GM18858 (cell line): ENCODE results near the gene LHB.
"Not testable (repeated sequence)": the region's sequence is repeated elsewhere in the genome, so short reads cannot be mapped to it uniquely, and the experiment has no call there.

Source experiments
- ATAC-seq: cut with Tn5 transposase; IDR thresholded peaks from one replicate; pipeline ENCODE4 v1.9.1; 2021; ENCODE audit not compliant: unreplicated experiment

LHB gene

DNA sequence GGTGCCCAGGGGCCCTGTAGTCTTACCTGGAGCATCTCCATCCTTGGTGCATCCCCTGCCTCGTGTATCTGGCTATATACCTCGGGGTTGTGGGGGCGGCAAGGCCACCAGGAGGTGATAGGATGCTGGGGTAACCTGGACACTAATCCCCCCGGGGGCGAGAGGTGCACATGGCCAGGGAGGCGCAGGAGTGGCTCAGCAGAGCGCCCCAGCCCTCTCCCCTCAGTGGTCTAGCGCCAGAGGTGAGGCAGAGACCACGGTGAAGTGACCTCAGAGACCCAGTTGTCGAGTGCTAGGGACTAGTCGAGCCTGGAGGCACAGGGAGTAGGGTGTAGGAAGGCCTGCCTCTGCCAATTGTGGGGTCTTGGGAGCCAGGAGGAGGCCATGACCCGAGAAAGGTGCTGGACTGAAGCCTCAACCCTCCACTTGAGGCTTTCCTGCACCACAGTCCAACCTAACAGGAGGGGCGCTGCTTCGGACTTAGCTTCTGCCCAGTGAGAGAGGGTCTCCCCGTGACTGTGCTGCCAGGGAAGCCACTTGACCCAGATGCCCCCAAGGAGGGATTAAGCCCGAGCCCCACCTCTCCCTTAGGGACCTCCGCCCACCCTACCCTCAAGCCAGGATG lies at the start of gene LHB:
Gene LHB, minus strand, starts transcription at position 51 of the 625 bp plus-strand sequence. Its CDS starts 10 bp downstream, at position 41.
- ATAC-seq: no peak

DNA sequence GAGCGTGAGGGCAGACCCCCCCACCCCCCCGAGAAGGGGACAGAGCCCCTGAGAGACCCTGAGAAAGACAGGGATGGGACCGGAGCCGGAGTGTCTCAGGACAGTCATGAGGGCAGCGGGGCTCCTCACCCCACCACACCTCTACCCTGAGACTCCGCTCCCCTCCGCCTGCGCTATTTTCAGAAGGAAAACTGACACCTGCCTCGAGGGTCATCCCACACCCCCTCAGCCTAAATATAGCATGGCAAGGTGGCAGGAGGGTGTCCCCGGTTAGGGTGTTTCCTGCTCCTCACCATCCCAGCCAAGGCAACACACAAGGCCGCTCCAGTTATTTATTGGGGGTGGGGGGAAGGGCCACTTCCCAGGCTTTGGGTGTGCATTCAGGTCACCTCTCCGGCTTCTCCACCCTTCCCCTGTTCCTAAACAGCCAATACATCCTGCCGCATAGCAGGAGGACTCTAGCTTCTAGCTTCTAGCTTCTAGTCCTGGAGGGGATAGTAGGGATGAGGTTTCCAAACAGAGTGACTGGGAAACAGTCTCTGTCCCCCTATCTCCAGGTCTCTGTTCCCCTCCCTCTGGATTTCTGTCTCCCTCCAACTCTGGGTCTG lies 49.1 kb upstream of the LHB start:
- ATAC-seq: no peak

DNA sequence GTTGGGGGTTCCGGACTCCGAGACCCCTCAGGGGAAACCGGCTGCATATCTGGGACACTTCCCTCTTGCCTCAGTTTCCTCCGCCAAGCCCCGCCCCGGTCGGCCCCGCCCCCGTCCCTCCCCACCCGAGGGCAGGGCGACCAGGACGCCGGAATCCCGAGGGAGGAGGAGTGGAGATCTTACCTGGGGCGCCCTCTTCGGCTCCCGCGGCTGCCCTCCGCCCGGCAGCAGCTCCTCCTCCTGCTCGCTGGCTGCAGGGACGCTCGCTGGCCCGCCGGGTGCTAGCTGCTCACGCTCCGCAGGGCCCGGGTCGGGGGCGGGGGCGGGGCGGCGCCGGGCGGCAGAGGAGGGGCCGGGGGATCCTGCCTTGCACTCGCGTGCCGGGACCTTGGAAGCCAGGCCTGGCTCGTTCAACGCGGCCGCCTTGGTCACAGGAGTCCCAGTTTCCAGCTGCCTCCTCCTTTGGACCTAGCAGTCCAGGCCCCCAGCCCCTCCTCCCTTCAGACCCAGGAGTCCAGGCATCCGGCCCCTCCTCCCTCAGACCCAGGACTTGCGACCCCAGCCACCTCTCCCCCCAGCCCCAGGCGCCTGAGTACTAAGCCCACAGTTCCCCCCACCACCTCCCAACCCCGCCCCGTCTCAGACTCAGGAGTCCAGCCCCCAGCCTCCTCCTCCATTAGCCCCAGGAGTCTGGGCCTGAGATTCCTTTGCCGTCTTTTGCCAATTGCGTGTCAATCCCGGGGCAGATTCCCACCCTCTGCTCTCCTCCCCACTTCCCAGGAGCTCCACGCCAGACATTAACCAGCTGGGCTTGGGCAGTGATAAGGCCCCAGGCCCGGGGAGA lies 48.1 kb upstream of the LHB start, which contains the start of gene NTF4:
Gene NTF4, minus strand, starts transcription at position 51 of the 844 bp plus-strand sequence. CDS start 2,821 bp downstream, outside the sequence.
- no peak for ATAC-seq

DNA sequence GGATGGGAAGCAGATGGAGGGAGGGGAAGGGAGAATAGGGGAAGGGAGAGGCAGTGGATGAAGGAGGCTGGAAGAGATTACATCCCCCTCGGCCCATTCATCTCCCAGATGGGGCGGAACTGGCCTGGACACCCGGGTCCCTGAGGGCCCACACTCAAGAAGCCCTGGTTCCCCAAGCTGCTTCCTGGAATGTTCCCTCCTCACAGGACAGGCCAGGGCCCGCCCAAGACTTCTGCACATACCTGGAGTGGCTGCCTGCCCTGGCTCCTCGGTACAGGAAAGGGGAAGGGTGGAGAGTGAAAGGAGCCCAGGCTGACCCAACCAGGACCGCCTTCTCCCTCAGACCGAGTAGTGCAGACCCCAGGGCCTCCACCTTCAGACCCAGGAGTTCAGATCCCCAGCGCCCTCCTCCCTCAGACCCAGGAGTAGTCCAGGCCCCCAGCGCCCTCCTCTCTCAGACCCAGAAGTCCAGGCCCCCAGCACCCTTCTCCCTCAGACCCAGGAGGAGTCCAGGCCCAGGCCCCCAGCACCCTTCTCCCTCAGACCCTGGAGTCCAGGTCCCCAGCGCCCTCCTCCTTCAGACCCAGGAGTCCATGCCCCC lies 47.2 kb upstream of the LHB start:
- ATAC-seq: no peak

DNA sequence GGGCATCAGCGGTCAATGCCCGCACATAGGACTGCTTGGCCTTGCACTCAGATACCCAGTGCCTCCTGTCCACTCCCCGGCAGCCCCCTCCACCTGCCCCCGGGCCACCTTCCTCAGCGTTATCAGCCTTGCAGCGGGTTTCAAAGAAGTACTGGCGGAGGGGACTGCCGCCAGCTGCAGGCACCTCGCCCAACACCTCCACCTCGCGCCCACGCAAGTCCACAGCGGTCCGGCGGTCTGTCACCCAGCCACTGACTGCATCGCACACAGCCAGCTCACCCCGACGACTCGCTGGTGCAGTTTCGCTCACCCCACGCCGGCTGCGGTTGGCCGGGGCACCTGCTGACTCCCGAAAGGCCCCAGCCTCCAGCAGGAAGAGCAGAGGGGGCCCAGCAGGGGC lies 44.6 kb upstream of the LHB start:
- no peak for ATAC-seq

DNA sequence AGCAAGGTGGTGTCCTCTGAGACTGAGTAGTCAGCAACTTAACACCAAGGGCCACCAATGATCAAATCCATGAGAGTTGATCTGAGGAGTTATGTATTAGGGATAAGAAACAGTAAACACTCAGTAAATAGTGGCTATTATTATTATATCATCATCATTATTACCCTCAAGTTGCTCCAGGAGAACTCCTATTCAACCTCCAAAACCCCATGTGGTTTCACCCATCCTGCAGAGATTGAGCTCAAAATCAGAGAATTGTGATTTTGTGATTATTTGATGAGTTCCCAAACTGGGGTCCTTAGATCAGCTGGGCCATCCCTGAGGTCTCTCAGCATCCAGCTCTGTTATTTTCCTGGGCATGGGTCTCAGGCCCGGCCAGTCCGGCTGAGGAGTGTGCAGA lies 44.1 kb upstream of the LHB start:
- no peak for ATAC-seq

DNA sequence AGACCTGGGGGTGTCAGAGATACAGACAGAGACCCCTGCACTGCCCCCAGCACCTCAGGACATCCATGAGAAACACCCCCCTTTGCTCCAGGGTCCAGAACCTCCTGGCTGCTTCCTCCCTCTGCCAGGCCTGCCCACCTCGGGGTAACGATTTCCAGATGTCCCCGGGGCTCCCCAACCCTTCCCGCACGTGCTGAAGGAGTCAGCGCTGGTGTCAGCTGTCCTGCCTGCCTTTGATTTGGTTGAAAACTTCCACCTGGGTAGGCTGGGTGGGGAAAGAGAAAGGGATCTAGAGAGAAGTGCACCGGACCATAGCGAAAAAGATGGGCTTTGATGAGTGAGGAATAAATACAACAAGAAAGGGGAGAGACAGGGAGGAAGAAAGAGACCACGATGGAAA lies 42.2 kb upstream of the LHB start:
- ATAC-seq: no peak

DNA sequence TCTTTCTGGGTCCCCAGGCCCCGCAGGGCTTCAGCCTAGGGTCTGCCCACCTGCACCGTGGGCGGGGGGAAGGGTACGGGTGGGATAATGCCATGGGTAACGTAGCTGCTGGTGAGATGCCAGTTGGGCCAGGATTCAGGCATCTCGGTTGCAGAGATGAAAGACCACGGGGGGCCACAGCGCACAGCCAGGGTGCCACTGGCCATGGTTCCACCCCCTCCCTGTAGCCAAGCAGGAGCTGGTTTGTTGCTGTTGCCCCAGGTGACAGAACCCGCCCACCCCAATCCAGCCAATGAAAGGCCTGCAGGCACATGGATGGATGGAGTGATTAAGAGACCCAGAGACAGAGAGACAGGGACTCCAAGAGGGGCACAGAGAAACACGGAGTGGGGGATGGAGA lies 41.7 kb upstream of the LHB start:
- no peak for ATAC-seq

DNA sequence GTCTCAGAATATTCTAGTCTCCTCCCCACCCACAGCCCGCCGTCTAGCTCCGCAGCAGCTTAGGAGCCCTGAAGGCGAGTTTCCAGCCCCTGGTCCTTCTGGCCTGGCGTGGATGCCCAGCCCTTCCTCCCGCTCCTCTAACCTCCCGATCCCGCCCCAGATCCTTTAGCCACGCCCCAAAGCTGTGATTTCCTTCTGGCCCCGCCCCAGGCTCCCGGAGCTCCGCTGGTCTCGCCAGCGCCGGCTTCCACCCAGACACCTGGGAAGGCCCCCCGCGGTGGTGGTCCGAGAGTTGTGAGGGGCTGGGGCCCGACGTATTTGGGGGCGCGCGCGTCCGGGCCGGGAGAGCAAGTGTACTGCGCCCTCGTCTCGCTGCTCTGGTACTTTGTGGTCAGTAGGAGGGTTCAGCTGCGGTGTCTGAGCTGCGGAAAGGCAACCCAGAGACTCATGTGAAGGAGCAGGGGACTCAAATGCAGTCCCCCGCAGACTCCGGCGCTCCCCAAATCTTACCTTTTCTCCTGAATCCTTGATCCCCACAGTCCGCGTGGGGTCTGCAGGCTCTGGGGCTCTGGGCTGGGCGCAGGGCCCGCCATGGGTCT lies 40.8 kb upstream of the LHB start, which contains the start of gene CGB7:
Gene CGB7, minus strand, starts transcription at position 114 of the 599 bp plus-strand sequence. CDS start 2,374 bp downstream, outside the sequence.
- no peak for ATAC-seq

DNA sequence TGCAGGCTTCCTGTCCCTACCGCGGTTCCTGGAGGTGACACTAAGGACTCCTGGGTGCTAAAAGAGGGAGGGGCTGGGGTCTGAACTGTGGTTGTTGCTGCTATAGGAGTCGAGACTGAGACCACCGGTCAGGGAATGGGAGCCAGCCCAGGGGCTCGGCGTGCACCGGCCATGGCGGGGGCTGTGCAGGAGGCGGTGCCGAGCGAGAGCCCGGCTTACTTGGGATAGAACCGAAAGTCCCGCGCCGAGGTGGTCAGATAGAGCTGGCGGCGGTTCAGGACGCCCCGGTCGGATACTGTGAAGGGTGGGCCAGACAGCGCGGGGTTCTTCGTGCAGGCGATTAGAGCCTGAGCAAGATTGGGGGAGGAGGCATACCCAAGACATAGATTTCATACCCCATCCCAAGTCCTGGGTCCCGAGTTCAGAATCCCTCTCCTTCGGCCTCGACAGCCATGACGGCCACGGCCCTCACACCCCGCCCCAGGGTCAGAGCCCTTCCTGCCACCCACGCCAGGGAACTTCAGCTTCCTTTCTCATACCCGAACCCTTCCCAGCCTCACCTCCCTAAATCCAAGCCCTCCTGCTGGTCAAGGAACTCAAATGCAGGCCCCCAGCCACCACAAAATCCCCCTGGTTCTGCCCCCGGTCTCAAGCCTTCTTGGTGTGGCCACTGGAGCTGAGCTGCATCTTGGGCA lies 40.2 kb upstream of the LHB start:
- ATAC-seq: not testable (repeated sequence)

DNA sequence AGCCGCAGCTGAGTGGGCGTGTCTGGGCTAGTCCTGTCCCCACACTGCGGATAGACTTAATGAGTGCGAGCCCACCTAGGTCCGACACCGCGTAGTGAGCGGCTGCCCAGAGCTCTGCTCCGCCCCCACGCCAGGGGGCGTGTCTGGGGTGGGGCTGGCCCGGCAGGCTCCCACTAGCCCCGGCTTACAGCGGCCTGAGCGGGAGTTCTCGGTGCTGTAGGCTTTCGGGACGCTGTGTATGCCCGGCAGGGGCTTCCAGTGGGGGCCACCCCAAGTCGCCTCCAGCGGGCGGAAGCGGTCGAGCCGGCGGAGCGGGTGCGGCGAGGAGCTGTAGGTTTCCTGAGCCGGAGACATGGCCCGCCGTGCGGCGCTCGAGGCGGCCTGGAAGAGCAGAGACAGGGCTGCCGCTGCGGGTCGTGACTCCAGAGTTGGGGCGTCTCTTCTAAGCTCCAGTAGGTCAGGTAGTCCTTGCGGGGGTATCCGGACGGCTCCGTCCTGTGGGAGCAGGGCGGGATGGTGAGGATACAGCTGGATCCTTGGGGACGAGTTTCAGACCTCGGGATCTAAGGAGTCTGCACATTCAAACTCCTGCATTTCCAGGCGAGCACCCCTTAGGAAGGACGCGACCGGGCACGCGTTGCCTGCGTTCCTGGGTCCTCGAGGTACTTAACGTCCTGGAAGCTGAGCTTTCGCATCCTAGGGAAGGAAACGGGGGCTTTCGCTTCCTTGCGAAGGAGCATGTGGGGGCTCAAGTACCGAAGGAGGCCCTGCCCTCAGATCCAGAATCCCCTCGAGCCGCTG lies 39.4 kb upstream of the LHB start:
- ATAC-seq: no peak

DNA sequence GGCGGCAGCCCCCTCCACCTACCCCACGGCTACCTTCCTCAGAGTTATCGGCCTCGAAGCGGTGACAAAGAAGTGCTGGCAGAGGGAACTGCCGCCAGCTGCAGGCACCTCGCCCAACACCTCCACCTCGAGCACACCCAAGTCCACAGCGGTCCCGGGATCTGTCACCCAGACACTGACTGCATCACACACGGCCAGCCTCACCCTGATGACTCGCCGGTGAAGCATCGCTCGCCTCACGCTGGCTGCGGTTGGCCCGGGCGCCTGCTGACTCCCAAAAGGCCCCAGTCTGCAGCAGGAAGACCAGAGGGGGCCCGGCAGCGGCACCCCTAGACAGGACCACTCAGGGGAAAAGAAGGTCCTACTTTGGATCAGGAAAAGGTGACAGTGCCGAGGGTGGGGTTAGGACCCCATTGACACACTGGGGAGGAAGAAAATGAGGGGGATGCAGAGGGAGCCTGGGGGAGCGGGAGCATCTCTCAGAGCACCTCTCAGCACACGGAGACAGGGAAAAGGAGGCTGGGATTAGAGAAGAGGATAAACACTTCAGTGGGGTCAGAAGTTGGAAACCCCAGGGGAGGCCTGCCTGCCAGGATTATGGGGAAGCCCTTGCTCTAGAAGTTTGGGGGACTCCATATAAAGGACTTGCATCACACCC lies 33.6 kb upstream of the LHB start:
- ATAC-seq: not testable (repeated sequence)

DNA sequence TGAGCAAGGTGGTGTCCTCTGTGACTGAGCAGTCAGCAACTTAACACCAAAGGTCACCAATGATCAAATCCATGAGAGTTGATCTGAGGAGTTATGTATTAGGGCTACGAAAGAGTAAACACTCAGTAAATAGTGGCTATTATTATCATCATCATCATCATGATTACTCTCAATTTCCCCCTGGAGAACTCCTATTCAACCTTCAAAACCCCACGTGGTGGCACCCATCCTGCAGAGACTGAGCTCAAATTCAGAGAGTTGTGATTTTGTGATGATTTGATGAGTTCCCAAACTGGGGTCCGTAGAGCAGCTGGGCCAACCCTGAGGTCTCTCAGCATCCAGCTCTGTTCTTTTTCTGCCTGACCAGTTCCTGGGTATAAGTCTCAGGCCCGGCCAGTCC lies 32.9 kb upstream of the LHB start:
- ATAC-seq: not testable (repeated sequence)

DNA sequence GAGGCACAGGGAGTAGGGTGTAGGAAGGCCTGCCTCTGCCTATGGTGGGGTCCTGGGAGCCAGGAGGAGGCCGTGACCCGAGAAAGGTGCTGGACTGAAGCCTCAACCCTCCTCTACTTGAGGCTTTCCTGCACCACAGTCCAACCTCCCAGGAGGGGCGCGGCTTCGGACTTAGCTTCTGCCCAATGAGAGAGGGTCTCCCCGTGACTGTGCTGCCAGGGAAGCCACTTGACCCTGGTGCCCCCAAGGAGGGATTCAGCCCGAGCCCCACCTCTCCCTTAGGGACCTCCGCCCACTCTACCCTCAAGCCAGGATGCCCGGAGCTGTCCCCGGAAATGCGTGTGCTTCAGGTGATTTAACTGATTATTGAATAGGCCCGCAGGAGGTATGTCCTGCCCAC lies 32.1 kb upstream of the LHB start, which contains the start of gene CGB8:
Gene CGB8, minus strand, starts transcription at position 101 of the 400 bp plus-strand sequence. CDS start 372 bp downstream, outside the sequence.
- ATAC-seq: not testable (repeated sequence)

DNA sequence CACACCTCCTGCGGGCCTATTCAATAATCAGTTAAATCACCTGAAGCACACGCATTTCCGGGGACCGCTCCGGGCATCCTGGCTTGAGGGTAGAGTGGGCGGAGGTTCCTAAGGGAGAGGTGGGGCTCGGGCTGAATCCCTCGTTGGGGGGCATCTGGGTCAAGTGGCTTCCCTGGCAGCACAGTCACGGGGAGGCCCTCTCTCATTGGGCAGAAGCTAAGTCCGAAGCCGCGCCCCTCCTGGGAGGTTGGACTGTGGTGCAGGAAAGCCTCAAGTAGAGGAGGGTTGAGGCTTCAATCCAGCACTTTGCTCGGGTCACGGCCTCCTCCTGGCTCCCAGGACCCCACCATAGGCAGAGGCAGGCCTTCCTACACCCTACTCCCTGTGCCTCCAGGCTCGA lies 26.7 kb upstream of the LHB start, which contains the start of gene CGB5:
Gene CGB5, plus strand, starts transcription at position 301 of the 400 bp plus-strand sequence. CDS start 362 bp downstream, outside the sequence.
- ATAC-seq: not testable (repeated sequence)

DNA sequence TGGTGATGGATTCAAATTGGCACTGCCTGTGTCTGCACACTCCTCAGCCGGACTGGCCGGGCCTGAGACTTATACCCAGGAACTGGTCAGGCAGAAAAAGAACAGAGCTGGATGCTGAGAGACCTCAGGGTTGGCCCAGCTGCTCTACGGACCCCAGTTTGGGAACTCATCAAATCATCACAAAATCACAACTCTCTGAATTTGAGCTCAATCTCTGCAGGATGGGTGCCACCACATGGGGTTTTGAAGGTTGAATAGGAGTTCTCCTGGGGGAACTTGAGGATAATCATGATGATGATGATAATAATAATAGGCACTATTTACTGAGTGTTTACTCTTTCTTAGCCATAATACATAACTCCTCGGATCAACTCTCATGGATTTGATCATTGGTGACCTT lies 25.8 kb upstream of the LHB start:
- not testable (repeated sequence) for ATAC-seq

DNA sequence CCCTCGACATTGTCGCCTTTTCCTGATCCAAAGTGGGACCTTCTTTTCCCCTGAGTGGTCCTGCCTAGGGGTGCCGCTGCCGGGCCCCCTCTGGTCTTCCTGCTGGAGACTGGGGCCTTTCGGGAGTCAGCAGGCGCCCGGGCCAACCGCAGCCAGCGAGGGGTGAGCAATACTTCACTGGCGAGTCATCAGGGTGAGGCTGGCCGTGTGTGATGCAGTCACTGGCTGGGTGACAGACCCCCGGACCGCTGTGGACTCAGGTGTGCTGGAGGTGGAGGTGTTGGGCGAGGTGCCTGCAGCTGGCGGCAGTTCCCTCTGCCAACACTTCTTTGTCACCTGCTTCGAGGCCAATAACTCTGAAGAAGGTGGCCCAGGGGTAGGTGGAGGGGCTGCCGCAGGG lies 25.3 kb upstream of the LHB start:
- ATAC-seq: no peak

DNA sequence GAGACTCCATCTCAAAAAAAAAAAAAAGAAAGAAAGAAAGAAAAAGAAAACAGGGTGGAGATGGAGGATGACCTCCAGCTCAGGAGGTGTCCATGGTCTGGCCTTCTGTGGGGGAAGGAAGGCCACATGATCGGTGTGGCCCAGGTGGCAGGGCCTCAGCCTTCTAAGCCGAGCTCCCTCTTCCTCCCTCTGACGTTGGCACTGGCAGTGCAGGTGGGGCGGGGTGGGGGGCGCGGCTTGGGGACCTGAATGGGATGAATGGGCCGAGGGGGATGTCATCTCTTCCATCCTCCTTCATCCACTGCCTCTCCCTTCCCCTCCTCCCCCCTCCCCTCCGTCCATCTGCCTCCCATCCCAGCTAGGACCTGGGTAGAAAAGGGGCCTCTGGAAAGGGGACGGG lies 22.8 kb upstream of the LHB start:
- ATAC-seq: not testable (repeated sequence)
